ENCODE measurements around the gene ZDHHC24. TPM values are rescaled to one million over a fixed set of nuclear protein-coding genes. Genes with fewer than 3 reads are reported as not detected.

Gene ZDHHC24
- total RNA-seq, 1 donor from 2014 or later = 15.4 TPM

GRCh38 chr11:66497206-66497605 lies 48.6 kb downstream of the ZDHHC24 start:
- DNase-seq (ENCODE audit: low read depth) = no peak

- no peak for DNase-seq (ENCODE audit: low read depth)
Measured at GRCh38 chr11:66495401-66495854, 50.4 kb downstream of the ZDHHC24 start.

GRCh38 chr11:66494935-66495334 lies 50.9 kb downstream of the ZDHHC24 start:
- no peak for DNase-seq (ENCODE audit: low read depth)

GRCh38 chr11:66494458-66494857 lies 51.4 kb downstream of the ZDHHC24 start:
- no peak for DNase-seq (ENCODE audit: low read depth)

- no peak for DNase-seq (ENCODE audit: low read depth)
Measured at GRCh38 chr11:66493130-66493529, 52.7 kb downstream of the ZDHHC24 start.

GRCh38 chr11:66492161-66492865 lies 53.5 kb downstream of the ZDHHC24 start:
- DNase-seq (ENCODE audit: low read depth) = no peak

- DNase-seq (ENCODE audit: low read depth) = no peak
Measured at GRCh38 chr11:66491315-66491935, 54.4 kb downstream of the ZDHHC24 start.

GRCh38 chr11:66489636-66490035 lies 56.2 kb downstream of the ZDHHC24 start:
- DNase-seq (ENCODE audit: low read depth) = no peak

- DNase-seq (ENCODE audit: low read depth) = no peak
Measured at GRCh38 chr11:66488957-66489356, 56.9 kb downstream of the ZDHHC24 start.

- no peak for DNase-seq (ENCODE audit: low read depth)
Measured at GRCh38 chr11:66484806-66485380, 61.0 kb downstream of the ZDHHC24 start.

- peak; percentile 85 for DNase-seq (ENCODE audit: low read depth)
Measured at GRCh38 chr11:66480117-66480938, 65.5 kb downstream of the ZDHHC24 start, which contains the start of gene DPP3. DPP3 (plus strand) TSS chr11:66480434; CDS start chr11:66482201, 1,767 bp downstream.

GRCh38 chr11:66479394-66480116 lies 66.3 kb downstream of the ZDHHC24 start:
- peak; percentile 71 for DNase-seq (ENCODE audit: low read depth)

- DNase-seq (ENCODE audit: low read depth) = no peak
Measured at GRCh38 chr11:66478729-66479393, 67.0 kb downstream of the ZDHHC24 start.

- no peak for DNase-seq (ENCODE audit: low read depth)
Measured at GRCh38 chr11:66477263-66478201, 68.3 kb downstream of the ZDHHC24 start.

GRCh38 chr11:66476841-66477251 lies 69.0 kb downstream of the ZDHHC24 start:
- no peak for DNase-seq (ENCODE audit: low read depth)

GRCh38 chr11:66476173-66476840 lies 69.5 kb downstream of the ZDHHC24 start:
- no peak for DNase-seq (ENCODE audit: low read depth)

- no peak for DNase-seq (ENCODE audit: low read depth)
Measured at GRCh38 chr11:66475349-66476172, 70.3 kb downstream of the ZDHHC24 start.
